Osteocyte (in vitro differentiated cells): ENCODE results near the gene RPTOR. TPM values are rescaled to one million over a fixed set of nuclear protein-coding genes. Genes with fewer than 3 reads are reported as not detected.

Source experiments
- DNase-seq: peaks from one replicate; pipeline ENCODE4 v3.0.0; 2021; ENCODE audit warnings: mixed read lengths; ENCODE audit not compliant: unreplicated experiment; ENCODE audit errors: extremely low spot score
- H3K27ac Mint-ChIP-seq: one replicate; pipeline ENCODE4 v1.8.0; 2021; ENCODE audit warnings: mild to moderate bottlenecking, mixed read lengths; ENCODE audit not compliant: unreplicated experiment
- H3K27me3 Mint-ChIP-seq: one replicate; pipeline ENCODE4 v1.8.0; 2021; ENCODE audit warnings: mixed read lengths; ENCODE audit not compliant: unreplicated experiment
- H3K36me3 Mint-ChIP-seq: one replicate; pipeline ENCODE4 v1.8.0; 2021; ENCODE audit warnings: mixed read lengths; ENCODE audit not compliant: unreplicated experiment
- H3K4me1 Mint-ChIP-seq: one replicate; pipeline ENCODE4 v1.8.0; 2021; ENCODE audit warnings: mixed read lengths; ENCODE audit not compliant: unreplicated experiment
- H3K4me3 Mint-ChIP-seq: one replicate; pipeline ENCODE4 v1.8.0; 2021; ENCODE audit warnings: mild to moderate bottlenecking, moderate library complexity, mixed read lengths; ENCODE audit not compliant: unreplicated experiment
- H3K9me3 Mint-ChIP-seq: one replicate; pipeline ENCODE4 v1.8.0; 2021; ENCODE audit warnings: mixed read lengths; ENCODE audit not compliant: unreplicated experiment
- CTCF ChIP-seq: fragments of 200-600 bp; sonication (generic); IDR thresholded peaks from 2 replicates; pipeline ENCODE4 v1.5.0; 2021; ENCODE audit warnings: antibody characterized with exemption, mild to moderate bottlenecking, moderate library complexity
- total RNA-seq: library from RNA; stranded (reverse); gene quantifications from 2 replicates; pipeline ENCODE4 v1.2.1, GENCODE V29; 2021

RPTOR gene
- total RNA-seq, 1 donor from 2014 or later, result 36.0 TPM

DNA sequence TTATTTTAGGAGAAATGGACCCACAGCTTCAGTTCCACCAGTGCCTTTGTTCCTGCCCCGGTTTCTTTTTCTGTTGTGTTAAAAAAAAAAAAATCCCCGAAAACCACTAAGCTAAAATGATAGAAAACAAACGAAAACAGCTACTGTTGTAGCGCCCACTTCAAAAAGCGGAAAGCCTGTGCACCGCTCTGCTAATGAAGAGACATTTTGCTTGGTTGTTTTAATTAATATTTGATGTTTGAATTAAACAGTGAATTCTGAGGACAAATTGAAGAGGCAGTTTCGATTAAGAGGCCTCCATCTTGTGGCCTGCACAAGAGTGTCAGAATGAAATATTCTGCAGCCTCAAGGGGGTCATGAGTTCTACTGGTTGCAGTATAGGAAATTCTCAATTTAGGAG is 186.7 kb downstream of the RPTOR start:
- H3K4me1 Mint-ChIP-seq, result peaks cover 33% of the 10 kb centered on the region
- H3K27me3 Mint-ChIP-seq, result no peaks in the 10 kb centered on the region

GRCh38 chr17:80732268-80732667 is 187.6 kb downstream of the RPTOR start:
- no peaks in the 10 kb centered on the region for H3K27me3 Mint-ChIP-seq
- no peak overlapping the region for H3K4me3 Mint-ChIP-seq
- TF ChIP-seq CTCF, result no peak
- H3K9me3 Mint-ChIP-seq, result no peaks in the 10 kb centered on the region
- H3K36me3 Mint-ChIP-seq, result peaks cover 18% of the 10 kb centered on the region
- no peak for DNase-seq
- H3K4me1 Mint-ChIP-seq, result peaks cover 26% of the 10 kb centered on the region
- no peak overlapping the region for H3K27ac Mint-ChIP-seq

More for the DNA sequence above, 186.7 kb downstream of the RPTOR start:
- Mint-ChIP-seq H3K27ac (no peak overlapping the region), H3K36me3 (peaks cover 12% of the 10 kb centered on the region), H3K4me3 (no peak overlapping the region), H3K9me3 (no peaks in the 10 kb centered on the region)
- no peak for DNase-seq
- TF ChIP-seq CTCF, result no peak

- no peak for TF ChIP-seq CTCF
- H3K9me3 Mint-ChIP-seq, result no peaks in the 10 kb centered on the region
- H3K27me3 Mint-ChIP-seq, result no peaks in the 10 kb centered on the region
- no peak overlapping the region for H3K4me3 Mint-ChIP-seq
- DNase-seq, result no peak
- peaks cover 2% of the 10 kb centered on the region for H3K4me1 Mint-ChIP-seq
- no peak overlapping the region for H3K27ac Mint-ChIP-seq
- H3K36me3 Mint-ChIP-seq, result peaks cover 32% of the 10 kb centered on the region
Observed at GRCh38 chr17:80737106-80738019, 192.7 kb downstream of the RPTOR start.

DNA sequence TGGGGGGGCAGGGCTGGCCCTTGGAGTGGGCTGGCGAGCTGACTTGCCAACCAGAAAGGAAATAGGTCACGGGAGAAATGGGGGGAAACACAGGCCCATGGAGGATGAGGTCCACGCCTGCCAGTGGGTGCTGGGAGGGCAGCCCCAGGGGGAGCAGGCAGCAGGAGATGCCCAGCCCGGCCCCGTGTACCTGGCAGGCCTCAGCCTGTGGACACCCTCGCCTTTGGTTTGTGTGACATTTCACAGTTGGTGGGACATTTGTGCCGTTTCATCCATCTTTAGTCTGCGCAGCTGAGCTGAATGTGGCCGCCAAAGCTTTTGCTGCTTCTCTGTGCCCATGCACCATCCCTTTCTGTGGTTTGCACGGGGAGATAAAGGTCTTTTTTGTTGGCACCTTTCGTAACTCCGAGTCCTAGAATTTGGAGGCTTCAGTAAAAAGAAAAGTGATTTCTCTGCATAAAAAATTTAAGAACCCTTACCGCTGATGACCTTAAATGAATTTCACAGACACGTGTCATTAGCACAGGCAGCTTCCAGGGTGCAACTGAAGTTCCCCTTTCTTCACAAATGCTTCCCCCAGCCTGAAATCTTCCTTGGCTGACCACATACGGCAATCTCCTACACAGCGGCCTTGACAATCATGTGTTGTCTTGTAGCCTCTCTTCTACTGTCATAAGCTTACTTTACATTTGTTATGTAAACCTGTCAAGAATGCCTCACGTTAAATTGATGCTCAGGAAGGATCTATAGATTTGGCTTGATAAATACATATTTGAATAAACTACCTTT is 193.6 kb downstream of the RPTOR start:
- no peak for DNase-seq
- no peak overlapping the region for H3K27ac Mint-ChIP-seq
- no peaks in the 10 kb centered on the region for H3K9me3 Mint-ChIP-seq
- no peak for TF ChIP-seq CTCF
- H3K36me3 Mint-ChIP-seq, result peaks cover 30% of the 10 kb centered on the region
- no peaks in the 10 kb centered on the region for H3K27me3 Mint-ChIP-seq
- H3K4me3 Mint-ChIP-seq, result no peak overlapping the region
- no peaks in the 10 kb centered on the region for H3K4me1 Mint-ChIP-seq
